GM12872 (cell line): Measurements from ENCODE around the gene MOV10L1.

Experiments used
- CTCF ChIP-seq: IDR thresholded peaks from 3 replicates; pipeline ENCODE4 v1.5.1; 2011; ENCODE audit warnings: low read depth, mild to moderate bottlenecking, low read length, moderate library complexity; ENCODE audit not compliant: insufficient read depth

MOV10L1 gene

GRCh38 chr22:50118557-50119168 is 28.9 kb downstream of the MOV10L1 start:
- no peak for TF ChIP-seq CTCF

GRCh38 chr22:50119169-50119767 is 29.5 kb downstream of the MOV10L1 start:
- no peak for TF ChIP-seq CTCF

GRCh38 chr22:50119768-50120251 is 30.0 kb downstream of the MOV10L1 start:
- TF ChIP-seq CTCF: no peak

- no peak for TF ChIP-seq CTCF
These were observed 31.5 kb downstream of the MOV10L1 start for GRCh38 chr22:50121202-50121740.

- TF ChIP-seq CTCF: no peak
These were observed 33.3 kb downstream of the MOV10L1 start for GRCh38 chr22:50123119-50123518.

- TF ChIP-seq CTCF: no peak
These were observed 35.2 kb downstream of the MOV10L1 start for GRCh38 chr22:50125029-50125428.

GRCh38 chr22:50129121-50129736 is 39.4 kb downstream of the MOV10L1 start:
- TF ChIP-seq CTCF: no peak
